Gastrocnemius medialis (tissue), 4 donors: ENCODE data around the gene TTC9.

Source experiments
- CTCF ChIP-seq, 5 experiments: fragments of 450-650 bp in 3 of 5; fragments of 200-600 bp in 2 of 5; sonication (generic) in 2 of 5; IDR thresholded peaks in 4 of 5; conservative IDR thresholded peaks in 1 of 5; 1 replicate in 4 of 5; 2 replicates in 1 of 5; pipeline ENCODE4 v1.5.1; 2016 to 2019; ENCODE audit warnings: antibody characterized with exemption in 5 of 5, mild to moderate bottlenecking in 3 of 5, moderate library complexity in 3 of 5
- POLR2A ChIP-seq, 2 donors: fragments of 450-650 bp; IDR thresholded peaks; one replicate each; pipeline ENCODE4 v1.6.1; 2017; ENCODE audit warnings: antibody characterized with exemption in 2 of 2, mild to moderate bottlenecking in 2 of 2, moderate library complexity in 2 of 2

GRCh38 chr14:70643967-70644366, 2.3 kb downstream of the TTC9 start:
- TF ChIP-seq CTCF (IDR thresholded peaks at IDR 0.05 in 4 of 5, conservative IDR thresholded peaks at IDR 0.05 in 1 of 5) (no peak), POLR2A (IDR thresholded peaks at IDR 0.05) (no peak)
